Measurements from ENCODE around the gene ERG. TPM values are rescaled to one million over a fixed set of nuclear protein-coding genes. Genes with fewer than 3 reads are reported as not detected.

The ERG gene
- total RNA-seq, 3 donors from 2014 or later = 4.0 to 8.4 (median 4.3) TPM

DNA sequence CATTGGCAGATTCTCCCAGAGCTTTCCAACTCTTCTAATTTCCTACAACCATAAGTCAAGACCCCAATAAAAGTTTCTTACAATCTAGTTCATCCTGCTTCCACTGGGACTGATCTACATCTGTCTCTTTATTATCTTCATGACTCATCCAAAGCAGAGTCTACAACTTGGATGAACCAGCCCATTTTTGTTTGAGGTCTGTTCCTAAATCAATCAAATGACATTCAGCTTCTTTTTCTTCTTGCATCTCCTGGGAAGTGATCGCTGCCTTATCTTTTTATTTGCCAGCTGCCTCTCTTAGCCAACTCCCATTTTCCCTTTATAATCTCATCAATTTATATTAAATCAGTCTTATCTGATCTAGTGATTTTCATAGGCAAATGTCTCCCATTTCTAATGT is 105.6 kb downstream of the ERG start:
- TF ChIP-seq, protein P1, sequence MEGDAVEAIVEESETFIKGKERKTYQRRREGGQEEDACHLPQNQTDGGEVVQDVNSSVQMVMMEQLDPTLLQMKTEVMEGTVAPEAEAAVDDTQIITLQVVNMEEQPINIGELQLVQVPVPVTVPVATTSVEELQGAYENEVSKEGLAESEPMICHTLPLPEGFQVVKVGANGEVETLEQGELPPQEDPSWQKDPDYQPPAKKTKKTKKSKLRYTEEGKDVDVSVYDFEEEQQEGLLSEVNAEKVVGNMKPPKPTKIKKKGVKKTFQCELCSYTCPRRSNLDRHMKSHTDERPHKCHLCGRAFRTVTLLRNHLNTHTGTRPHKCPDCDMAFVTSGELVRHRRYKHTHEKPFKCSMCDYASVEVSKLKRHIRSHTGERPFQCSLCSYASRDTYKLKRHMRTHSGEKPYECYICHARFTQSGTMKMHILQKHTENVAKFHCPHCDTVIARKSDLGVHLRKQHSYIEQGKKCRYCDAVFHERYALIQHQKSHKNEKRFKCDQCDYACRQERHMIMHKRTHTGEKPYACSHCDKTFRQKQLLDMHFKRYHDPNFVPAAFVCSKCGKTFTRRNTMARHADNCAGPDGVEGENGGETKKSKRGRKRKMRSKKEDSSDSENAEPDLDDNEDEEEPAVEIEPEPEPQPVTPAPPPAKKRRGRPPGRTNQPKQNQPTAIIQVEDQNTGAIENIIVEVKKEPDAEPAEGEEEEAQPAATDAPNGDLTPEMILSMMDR (IDR thresholded peaks at IDR 0.05) = no peak
- intact Hi-C loops (cut with DNase I, micrococcal nuclease) = no loop called here
- H3K4me3 ChIP-seq = no peak overlapping the region
- ATAC-seq (no peak), DNase-seq (no peak)
- no peaks in the 10 kb centered on the region for H3K9me3 ChIP-seq
- H3K36me3 ChIP-seq (ENCODE audit: low read depth) = no peaks in the 10 kb centered on the region
- H3K4me1 ChIP-seq (ENCODE audit: low read depth) = no peaks in the 10 kb centered on the region

GRCh38 chr21:38389896-38390295 is 108.4 kb downstream of the ERG start:
- no peak for DNase-seq
- intact Hi-C loops (cut with DNase I, micrococcal nuclease) = no loop called here
- no peaks in the 10 kb centered on the region for H3K4me1 ChIP-seq (ENCODE audit: low read depth)

GRCh38 chr21:38389354-38389676 is 109.0 kb downstream of the ERG start:
- no peak for DNase-seq
- H3K4me3 ChIP-seq = no peak overlapping the region
- intact Hi-C loops (cut with DNase I, micrococcal nuclease) = no loop called here
- no peak for ATAC-seq
- H3K4me1 ChIP-seq (ENCODE audit: low read depth) = no peaks in the 10 kb centered on the region
- TF ChIP-seq, protein P1 (IDR thresholded peaks at IDR 0.05) = no peak
- H3K36me3 ChIP-seq (ENCODE audit: low read depth) = no peaks in the 10 kb centered on the region
- H3K9me3 ChIP-seq = no peaks in the 10 kb centered on the region

More at GRCh38 chr21:38389896-38390295, 108.4 kb downstream of the ERG start:
- TF ChIP-seq, protein P1 (IDR thresholded peaks at IDR 0.05) = no peak
- no peaks in the 10 kb centered on the region for H3K36me3 ChIP-seq (ENCODE audit: low read depth)
- H3K9me3 ChIP-seq = no peaks in the 10 kb centered on the region
- H3K4me3 ChIP-seq = no peak overlapping the region
- ATAC-seq = no peak

- no peaks in the 10 kb centered on the region for H3K36me3 ChIP-seq (ENCODE audit: low read depth)
- DNase-seq (no peak), ATAC-seq (no peak)
- TF ChIP-seq, protein P1 (IDR thresholded peaks at IDR 0.05) = no peak
- no peak overlapping the region for H3K4me3 ChIP-seq
- H3K9me3 ChIP-seq = no peaks in the 10 kb centered on the region
- intact Hi-C loops (cut with DNase I, micrococcal nuclease) = no loop called here
- H3K4me1 ChIP-seq (ENCODE audit: low read depth) = no peaks in the 10 kb centered on the region
Observed at GRCh38 chr21:38388647-38389353, 109.5 kb downstream of the ERG start.

- no peaks in the 10 kb centered on the region for H3K36me3 ChIP-seq (ENCODE audit: low read depth)
- H3K4me3 ChIP-seq = no peak overlapping the region
- H3K9me3 ChIP-seq = no peaks in the 10 kb centered on the region
- ATAC-seq (no peak), DNase-seq (no peak)
- TF ChIP-seq, protein P1 (IDR thresholded peaks at IDR 0.05) = no peak
- intact Hi-C loops (cut with DNase I, micrococcal nuclease) = no loop called here
- no peaks in the 10 kb centered on the region for H3K4me1 ChIP-seq (ENCODE audit: low read depth)
Observed at GRCh38 chr21:38388203-38388602, 110.1 kb downstream of the ERG start.

DNA sequence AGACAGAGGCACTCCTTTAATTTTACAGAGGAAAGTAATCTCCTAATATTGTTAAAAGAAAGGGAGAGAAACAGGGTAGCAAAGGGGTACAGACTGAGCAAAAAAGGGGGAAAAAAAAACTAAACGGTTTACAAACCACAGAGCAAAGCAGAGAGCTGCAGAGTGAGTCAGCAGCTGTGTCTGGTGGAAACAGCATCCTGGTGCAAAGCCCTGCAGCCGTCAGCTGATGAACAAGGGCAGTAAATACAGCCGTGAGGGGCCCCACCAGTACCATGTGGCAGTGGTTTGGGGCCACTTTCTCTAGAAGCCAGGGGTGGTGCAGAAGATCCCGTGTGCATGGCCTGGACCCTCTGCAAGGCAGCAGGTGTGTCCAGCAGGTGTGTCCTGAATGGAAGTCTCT is 111.3 kb downstream of the ERG start:
- DNase-seq (no peak), ATAC-seq (no peak)
- TF ChIP-seq, protein P1 (IDR thresholded peaks at IDR 0.05) = no peak

More for the DNA sequence above, 111.3 kb downstream of the ERG start:
- intact Hi-C loops (cut with DNase I, micrococcal nuclease) = no loop called here
- Histone ChIP-seq H3K9me3 (no peaks in the 10 kb centered on the region), H3K4me1 (ENCODE audit: low read depth) (no peaks in the 10 kb centered on the region), H3K36me3 (ENCODE audit: low read depth) (no peaks in the 10 kb centered on the region), H3K4me3 (no peak overlapping the region)

Measured in mucosa of descending colon (tissue), 3 donors.